GM21526 (cell line): ENCODE results near the gene MOV10.
"Not testable (repeated sequence)": the region's sequence is repeated elsewhere in the genome, so short reads cannot be mapped to it uniquely, and the experiment has no call there.

Source experiments
- ATAC-seq: cut with Tn5 transposase; IDR thresholded peaks from one replicate; pipeline ENCODE4 v1.9.1; 2021; ENCODE audit warnings: moderate library complexity; ENCODE audit not compliant: unreplicated experiment, low FRiP score

MOV10 gene

GRCh38 chr1:112728306-112728971 lies 54.0 kb downstream of the MOV10 start:
- not testable (repeated sequence) for ATAC-seq

DNA sequence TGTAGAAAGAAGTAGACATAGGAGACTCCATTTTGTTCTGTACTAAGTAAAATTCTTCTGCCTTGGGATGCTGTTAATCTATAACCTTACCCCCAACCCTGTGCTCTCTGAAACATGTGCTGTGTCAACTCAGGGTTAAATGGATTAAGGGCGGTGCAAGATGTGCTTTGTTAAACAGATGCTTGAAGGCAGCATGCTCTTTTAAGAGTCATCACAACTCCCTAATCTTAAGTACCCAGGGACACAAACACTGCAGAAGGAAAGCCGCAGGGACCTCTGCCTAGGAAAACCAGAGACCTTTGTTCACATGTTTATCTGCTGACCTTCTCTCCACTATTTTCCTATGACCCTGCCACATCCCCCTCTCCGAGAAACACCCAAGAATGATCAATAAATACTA lies 54.6 kb downstream of the MOV10 start:
- not testable (repeated sequence) for ATAC-seq

DNA sequence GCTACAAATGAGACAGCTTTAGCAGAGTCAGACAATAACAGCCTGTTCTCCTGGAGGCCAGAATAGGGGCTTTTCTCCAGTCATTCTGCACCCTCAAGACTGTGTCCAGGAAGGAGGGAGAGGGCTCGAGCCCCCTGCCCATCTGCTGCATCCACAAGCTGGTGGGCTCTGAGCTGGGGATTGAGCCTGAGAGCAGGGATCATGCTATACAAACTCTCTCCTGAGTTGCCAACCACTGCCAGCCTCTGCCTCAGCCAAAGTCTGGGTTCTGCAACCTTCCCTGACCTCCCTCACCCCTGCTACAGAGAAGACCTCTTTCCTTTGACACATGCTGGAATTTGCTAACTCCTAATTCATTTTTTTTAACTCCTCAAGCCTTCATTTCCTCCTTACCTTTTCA lies 55.5 kb downstream of the MOV10 start:
- ATAC-seq, result no peak

DNA sequence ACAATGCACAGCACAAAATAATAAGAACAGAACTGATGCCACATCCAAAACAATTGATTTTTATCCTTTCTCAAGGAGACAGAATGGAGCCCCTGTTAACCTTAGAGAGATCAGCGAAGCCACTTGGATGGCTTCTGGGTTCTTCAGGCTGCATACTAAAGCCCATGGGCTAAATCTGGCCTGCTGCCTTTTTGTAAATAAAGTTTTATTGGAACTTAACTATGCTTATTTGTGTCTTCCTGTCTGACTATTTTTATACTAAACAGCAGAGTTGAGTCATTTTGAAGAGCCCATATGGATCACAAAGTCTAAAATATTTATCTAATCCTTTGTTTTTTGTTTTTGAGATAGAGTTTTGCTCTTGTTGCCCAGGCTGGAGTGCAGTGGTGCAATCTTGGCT lies 57.0 kb downstream of the MOV10 start:
- ATAC-seq, result no peak

DNA sequence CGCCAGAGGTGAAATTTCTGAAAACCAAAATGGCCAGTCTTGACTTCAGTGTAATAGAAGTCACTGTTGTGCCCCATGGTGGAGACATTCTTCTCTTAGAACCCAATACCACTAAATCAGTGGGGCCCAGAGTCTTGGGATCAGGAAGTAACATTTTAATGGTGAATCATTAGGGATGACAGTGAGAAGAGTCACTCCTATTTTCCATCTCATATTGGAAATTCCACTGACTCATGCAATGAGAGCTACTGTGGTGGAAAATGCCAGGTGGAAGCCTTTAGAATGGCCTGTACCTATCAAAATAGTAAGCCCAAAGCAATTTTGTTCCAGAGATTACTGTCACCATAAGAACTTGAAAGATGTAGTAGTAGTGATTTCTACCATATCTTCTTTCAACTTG lies 61.3 kb downstream of the MOV10 start:
- ATAC-seq, result no peak

GRCh38 chr1:112737573-112737972 lies 63.1 kb downstream of the MOV10 start:
- ATAC-seq, result no peak

GRCh38 chr1:112743174-112744008 lies 68.9 kb downstream of the MOV10 start:
- ATAC-seq, result no peak

DNA sequence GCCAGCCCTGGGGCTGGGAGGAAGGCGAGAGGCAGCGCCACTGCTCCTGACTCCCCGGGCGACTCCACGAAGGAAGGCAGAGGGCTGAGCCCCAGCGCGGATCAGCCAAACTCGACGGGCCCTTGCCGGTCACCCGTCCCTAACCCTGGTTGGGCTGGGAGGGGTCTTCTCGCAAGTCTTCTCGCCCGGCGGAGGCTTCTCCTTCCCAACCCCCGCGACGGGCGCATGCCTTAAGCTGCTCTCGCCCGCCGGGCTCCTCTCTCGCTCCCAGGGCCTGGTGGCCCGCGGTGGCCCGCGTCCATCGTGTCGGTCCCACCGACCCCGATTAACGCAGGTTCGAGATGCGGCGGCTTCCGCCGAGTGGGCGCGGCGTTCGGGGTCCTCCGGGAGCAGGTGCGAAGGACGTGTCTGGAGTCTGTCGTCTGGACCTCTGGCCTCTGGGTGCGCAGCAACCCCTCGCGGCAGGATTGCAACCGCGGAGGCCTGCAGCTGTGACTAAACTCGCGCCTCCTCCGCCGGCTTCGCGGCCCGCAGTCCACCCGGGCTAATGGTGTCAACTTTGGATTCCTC lies 69.6 kb downstream of the MOV10 start:
- ATAC-seq, result no peak

GRCh38 chr1:112748396-112748795 lies 73.9 kb downstream of the MOV10 start:
- no peak for ATAC-seq
